ENCODE data around the gene GNAI3.
"Not testable (repeated sequence)": the region's sequence is repeated elsewhere in the genome, so short reads cannot be mapped to it uniquely, and the experiment has no call there.

The GNAI3 gene

GRCh38 chr1:109640285-109640865, 92.0 kb downstream of the GNAI3 start:
- no peak for DNase-seq

DNA sequence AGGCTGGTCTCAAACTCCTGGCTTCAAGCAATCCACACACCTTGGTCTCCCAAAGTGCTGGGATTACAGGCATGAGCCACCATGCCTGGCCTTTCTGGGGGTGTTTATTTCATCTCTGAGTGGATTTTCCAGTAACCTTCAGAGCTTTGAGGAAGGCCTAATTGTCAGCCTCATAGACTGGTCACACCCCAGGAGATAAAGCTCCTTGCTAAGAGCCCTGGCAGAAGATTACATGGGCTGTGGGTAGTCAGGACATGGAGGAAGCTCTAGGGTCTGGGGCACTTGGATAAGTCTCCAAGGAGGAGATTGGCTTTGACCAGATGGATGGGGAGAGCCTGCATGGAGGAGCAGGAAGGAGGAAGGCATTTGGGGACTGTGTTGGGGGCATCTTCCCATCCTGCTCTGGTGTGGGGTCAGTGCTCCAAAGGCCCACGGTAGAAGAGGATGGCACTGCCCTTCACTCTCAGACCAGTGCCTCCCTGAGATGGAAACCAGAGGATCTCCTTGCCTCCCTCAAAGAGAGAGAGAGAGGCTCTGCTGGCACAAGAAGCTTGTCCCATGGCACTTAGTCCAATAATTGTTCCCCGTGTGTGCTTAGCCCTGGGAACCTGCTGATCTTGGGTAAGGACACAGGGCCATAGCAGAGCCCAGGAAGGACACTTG, 92.8 kb downstream of the GNAI3 start:
- DNase-seq, result no peak

DNA sequence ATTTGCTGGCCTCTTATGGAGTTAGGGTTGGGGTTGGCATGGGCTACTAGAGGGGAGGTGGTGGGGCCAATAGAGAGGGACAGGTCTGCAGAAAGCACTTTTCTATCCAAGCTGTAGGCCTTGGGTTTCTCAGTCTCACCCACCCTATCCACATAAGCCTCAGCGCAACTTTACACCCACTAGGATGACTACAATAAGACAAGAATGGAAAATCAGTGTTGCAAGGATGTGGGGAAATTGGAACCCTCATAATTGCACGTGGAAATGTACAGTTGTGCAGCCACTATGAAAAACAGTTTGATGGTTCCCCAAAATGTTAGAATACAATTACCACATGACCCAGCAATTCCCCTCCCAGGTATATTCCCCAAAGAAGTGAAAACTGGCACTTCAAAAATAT, 93.4 kb downstream of the GNAI3 start:
- no peak for DNase-seq

- no peak for DNase-seq
Observed at GRCh38 chr1:109642626-109643025, 94.2 kb downstream of the GNAI3 start.

GRCh38 chr1:109643385-109644230, 95.2 kb downstream of the GNAI3 start:
- peak; percentile 25 for DNase-seq

GRCh38 chr1:109644670-109645069, 96.3 kb downstream of the GNAI3 start:
- no peak for DNase-seq

DNA sequence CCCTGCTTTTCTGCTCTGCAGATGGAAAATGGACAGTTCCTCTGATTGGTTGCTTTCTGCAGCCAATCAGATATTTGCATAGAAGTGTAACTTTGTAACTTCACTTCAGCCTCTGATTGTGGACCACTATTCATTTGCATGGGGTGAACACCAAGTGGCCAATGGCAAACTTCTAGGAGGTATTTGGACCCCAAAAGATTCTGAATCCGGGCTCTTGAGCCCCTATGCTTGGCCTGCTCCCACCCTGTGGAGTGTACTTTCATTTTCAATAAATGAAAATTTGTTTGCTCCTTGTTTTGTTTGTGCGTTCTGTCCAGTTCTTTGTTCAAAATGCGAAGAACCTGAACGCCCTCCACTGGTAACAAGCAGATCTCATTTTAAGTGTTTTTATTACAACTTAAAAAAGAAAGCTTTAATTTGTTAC, 101.1 kb downstream of the GNAI3 start:
- DNase-seq, result no peak

- DNase-seq, result no peak
Observed at GRCh38 chr1:109650609-109651008, 102.2 kb downstream of the GNAI3 start.

DNA sequence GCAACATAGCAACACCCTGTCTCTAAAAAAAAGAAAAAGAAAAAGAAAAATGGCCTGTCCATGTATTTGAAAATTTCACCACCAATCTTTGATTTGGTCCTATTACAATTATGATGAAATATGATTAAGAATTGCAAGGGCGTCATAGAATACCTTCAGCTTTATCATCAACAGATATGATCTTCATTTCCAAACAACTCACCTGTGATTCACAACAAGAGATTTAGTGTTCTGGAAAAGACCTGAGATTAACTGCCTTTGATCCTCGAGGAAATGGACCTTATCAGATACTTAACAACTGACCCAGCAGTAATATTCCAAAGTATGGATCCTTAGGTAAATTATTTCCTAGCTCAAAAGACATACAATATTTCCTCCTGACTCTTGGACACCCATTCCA, 104.0 kb downstream of the GNAI3 start:
- no peak for DNase-seq

DNA sequence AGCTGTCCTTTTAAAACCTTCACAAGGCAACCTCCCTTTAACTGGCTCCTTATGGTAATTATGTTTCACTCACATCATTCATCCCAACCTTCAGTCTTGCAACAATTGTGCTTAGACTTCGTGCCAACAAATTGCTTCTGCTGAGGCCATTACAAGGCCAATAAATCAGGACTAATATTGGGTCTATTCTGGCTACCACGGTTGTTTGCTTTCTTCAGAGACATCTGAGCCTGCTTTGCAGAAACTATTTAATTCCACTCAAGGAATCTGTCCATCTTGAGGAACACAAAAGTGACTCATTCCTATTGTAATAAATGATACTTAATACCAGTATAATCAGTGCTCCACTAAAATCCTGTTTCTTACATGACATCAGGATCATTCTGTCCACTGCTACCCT, 104.9 kb downstream of the GNAI3 start:
- DNase-seq, result no peak

DNA sequence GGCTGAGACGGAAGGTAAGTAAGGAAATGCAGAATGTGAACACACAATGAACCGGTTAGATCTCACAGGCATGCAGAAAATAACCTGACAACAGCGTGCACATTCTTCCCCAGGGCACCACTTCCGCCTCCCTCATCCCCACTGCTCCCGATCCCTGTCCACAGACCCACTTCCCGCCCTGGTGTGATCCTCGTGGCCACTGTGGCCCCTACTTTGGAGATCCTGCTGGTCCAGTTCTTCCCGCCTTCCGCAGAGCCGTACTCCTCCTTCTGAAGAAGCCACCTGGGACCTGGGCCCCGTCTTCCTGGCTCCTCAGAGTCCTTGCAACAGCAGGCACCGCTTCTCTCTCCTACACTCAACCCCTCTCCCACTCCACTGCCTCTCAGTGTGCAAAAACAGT, 106.1 kb downstream of the GNAI3 start:
- DNase-seq, result no peak

GRCh38 chr1:109655615-109656519, 107.5 kb downstream of the GNAI3 start, which contains the start of gene GSTM4:
Gene GSTM4 (plus strand): TSS chr1:109656099. CDS start chr1:109656390, 291 bp downstream.
- DNase-seq, result peak; percentile 11

DNA sequence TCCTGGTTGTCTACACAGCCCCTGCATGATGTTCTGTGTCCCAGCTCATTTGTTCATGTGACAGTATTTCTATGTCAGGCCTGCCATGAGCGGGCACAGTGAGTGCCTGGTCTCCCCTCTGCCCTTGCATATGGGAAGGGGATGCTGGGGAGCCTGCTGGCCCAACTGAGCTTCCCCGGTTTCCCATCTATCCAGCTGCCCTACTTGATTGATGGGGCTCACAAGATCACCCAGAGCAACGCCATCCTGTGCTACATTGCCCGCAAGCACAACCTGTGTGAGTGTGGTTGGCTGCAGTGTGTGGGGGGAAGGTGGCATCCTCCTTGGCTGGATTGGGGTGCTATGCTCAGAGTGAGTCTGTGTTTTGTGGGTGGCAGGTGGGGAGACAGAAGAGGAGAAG, 109.0 kb downstream of the GNAI3 start:
- DNase-seq, result no peak

- DNase-seq, result no peak
Observed at GRCh38 chr1:109657970-109658369, 109.6 kb downstream of the GNAI3 start.

DNA sequence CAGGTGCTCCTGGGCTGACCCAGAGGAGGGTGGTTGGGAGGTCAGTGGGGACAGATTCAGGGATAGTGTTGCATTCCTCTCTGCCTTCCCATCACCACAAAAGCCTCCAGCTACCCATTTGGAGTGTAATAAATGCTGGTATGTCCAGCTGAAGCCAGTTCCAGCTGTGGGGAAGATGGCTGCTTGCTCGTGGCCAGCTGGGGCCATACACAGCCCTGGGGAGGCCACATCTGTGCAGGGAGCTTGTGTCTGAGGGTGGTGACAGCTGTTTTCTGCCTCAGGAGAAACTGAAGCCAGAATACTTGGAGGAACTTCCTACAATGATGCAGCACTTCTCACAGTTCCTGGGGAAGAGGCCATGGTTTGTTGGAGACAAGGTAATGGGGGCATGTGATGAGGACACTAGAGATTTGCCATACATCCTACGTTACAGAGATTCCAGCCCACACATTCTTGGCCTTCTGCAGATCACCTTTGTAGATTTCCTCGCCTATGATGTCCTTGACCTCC, 110.2 kb downstream of the GNAI3 start:
- no peak for DNase-seq

GRCh38 chr1:109659145-109659544, 110.7 kb downstream of the GNAI3 start:
- DNase-seq, result no peak

DNA sequence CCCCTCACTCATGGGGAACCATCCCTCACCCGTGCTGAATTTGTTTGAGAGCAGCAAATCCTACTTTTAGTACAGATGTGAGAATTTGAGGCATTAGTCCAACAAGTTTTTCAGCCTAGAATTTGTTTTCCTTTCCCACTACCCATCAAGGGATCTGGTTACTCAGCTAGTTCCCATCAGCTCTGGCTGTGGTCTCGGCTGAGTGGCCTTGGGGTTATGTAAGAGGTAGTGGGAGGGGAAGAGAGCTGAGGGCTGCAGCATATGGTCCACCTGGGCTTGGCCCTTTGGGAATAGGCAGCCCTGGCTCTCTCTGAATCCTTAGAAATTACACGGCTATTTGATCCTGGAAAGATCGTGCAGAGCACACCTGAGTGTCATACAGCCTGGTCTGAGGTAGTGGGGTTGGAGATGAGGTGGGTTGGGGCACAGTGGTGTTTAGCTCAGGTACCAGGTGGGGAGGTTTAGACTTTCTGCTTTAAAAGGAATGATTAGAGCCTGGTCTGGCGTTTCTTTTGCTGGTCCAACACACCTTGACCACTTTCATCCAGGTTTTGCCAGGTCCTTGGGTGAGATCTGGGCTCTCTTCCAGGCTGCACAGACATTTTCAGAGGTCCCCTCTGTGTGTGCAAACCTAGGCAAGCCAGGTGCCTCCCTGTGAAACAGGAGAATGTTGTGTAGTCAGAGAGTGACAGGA, 111.7 kb downstream of the GNAI3 start:
- peak; percentile 65 for DNase-seq

GRCh38 chr1:109660691-109661026, 112.2 kb downstream of the GNAI3 start:
- not testable (repeated sequence) for DNase-seq

DNA sequence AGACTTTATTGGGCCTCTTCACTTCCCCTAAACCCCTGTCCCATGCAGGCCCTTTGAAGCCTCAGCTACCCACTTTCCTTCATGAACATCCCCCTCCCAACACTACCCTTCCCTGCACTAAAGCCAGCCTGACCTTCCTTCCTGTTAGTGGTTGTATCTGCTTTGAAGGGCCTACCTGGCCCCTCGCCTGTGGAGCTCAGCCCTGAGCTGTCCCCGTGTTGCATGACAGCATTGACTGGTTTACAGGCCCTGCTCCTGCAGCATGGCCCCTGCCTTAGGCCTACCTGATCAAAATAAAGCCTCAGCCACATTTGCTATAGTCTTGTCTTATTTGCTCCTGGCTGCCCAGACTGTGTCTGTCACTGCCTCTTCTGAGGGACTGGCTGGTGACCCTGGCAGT, 113.0 kb downstream of the GNAI3 start:
- no peak for DNase-seq

- no peak for DNase-seq
Observed at GRCh38 chr1:109664671-109665070, 116.3 kb downstream of the GNAI3 start.

- peak; percentile 6 for DNase-seq
Observed at GRCh38 chr1:109667452-109668122, 119.2 kb downstream of the GNAI3 start, which contains the start of gene GSTM2. Gene GSTM2 (plus strand): TSS chr1:109668057. CDS start chr1:109668116, 59 bp downstream.

Data from NCI-H524 treated with DMSO at 0.1 percent for 48 hours (cell line).